ENCODE data around the gene TSC22D2.

The TSC22D2 gene

DNA sequence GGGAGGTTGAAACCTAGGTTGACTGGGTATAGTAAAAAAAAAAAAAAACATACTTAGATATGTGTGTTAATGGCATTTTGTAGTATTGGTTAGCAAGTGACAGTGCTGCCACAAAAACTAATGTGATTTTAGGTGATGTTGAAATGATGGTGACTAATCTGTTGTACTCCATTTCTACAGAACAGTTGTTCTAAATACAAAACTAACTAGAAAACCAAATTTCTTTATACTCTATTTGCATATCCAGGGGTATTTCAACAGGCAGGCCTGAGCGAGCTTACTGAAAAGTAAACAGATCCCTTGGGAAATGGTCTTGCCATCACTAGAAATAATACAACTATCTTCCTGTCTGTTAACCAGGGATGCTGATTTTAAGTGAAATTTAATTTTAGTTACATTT lies 20.5 kb downstream of the TSC22D2 start:
- H3K36me3 ChIP-seq (replicated peaks; ENCODE audit: low read depth, low read length): peaks cover 2% of the 10 kb centered on the region
- H3K27me3 ChIP-seq (ENCODE audit: low read depth, low read length): no peaks in the 10 kb centered on the region
- no peak overlapping the region for H3K9ac ChIP-seq (ENCODE audit: low read length)
- TF ChIP-seq EZH2phosphoT487 (IDR thresholded peaks at IDR 0.05; ENCODE audit: low read depth) (no peak), CTCF (IDR thresholded peaks at IDR 0.05; ENCODE audit: low read depth, low read length) (no peak)
- H3K4me1 ChIP-seq (ENCODE audit: low read length): no peaks in the 10 kb centered on the region
- H4K20me1 ChIP-seq (ENCODE audit: insufficient read depth, low read length): peaks cover 41% of the 10 kb centered on the region
- H3K9me3 ChIP-seq (ENCODE audit: insufficient read depth, low read length): no peaks in the 10 kb centered on the region
- no peak overlapping the region for H3K4me3 ChIP-seq (ENCODE audit: low read length)
- H3K27ac ChIP-seq (ENCODE audit: low read length): no peak overlapping the region
- H3K4me2 ChIP-seq (ENCODE audit: low read length): no peak overlapping the region
- H2AFZ ChIP-seq (ENCODE audit: low read depth, low read length): no peak overlapping the region
- H3K79me2 ChIP-seq (ENCODE audit: low read length): peaks cover 74% of the 10 kb centered on the region

GRCh38 chr3:150429767-150430671 lies 21.9 kb downstream of the TSC22D2 start:
- Histone ChIP-seq H3K9ac (ENCODE audit: low read length) (no peak overlapping the region), H3K27me3 (ENCODE audit: low read depth, low read length) (no peaks in the 10 kb centered on the region), H3K4me2 (ENCODE audit: low read length) (no peak overlapping the region), H3K4me1 (ENCODE audit: low read length) (no peaks in the 10 kb centered on the region), H3K27ac (ENCODE audit: low read length) (no peak overlapping the region), H3K79me2 (ENCODE audit: low read length) (peaks cover 70% of the 10 kb centered on the region), H4K20me1 (ENCODE audit: insufficient read depth, low read length) (peaks cover 37% of the 10 kb centered on the region), H3K4me3 (ENCODE audit: low read length) (no peak overlapping the region), H2AFZ (ENCODE audit: low read depth, low read length) (no peak overlapping the region), H3K9me3 (ENCODE audit: insufficient read depth, low read length) (no peaks in the 10 kb centered on the region), H3K36me3 (replicated peaks; ENCODE audit: low read depth, low read length) (no peaks in the 10 kb centered on the region)
- no peak for TF ChIP-seq CTCF (IDR thresholded peaks at IDR 0.05; ENCODE audit: low read depth, low read length)

GRCh38 chr3:150433347-150433746 lies 25.2 kb downstream of the TSC22D2 start:
- Histone ChIP-seq H3K27me3 (ENCODE audit: low read depth, low read length) (no peaks in the 10 kb centered on the region), H3K9me3 (ENCODE audit: insufficient read depth, low read length) (no peaks in the 10 kb centered on the region), H3K36me3 (replicated peaks; ENCODE audit: low read depth, low read length) (peaks cover 3% of the 10 kb centered on the region), H3K4me2 (ENCODE audit: low read length) (no peak overlapping the region), H3K9ac (ENCODE audit: low read length) (no peak overlapping the region), H3K4me1 (ENCODE audit: low read length) (no peaks in the 10 kb centered on the region), H3K4me3 (ENCODE audit: low read length) (no peak overlapping the region), H2AFZ (ENCODE audit: low read depth, low read length) (no peak overlapping the region), H3K79me2 (ENCODE audit: low read length) (peaks cover 69% of the 10 kb centered on the region), H4K20me1 (ENCODE audit: insufficient read depth, low read length) (peaks cover 28% of the 10 kb centered on the region), H3K27ac (ENCODE audit: low read length) (no peak overlapping the region)
- TF ChIP-seq EZH2phosphoT487 (IDR thresholded peaks at IDR 0.05; ENCODE audit: low read depth) (no peak), CTCF (IDR thresholded peaks at IDR 0.05; ENCODE audit: low read depth, low read length) (no peak)

DNA sequence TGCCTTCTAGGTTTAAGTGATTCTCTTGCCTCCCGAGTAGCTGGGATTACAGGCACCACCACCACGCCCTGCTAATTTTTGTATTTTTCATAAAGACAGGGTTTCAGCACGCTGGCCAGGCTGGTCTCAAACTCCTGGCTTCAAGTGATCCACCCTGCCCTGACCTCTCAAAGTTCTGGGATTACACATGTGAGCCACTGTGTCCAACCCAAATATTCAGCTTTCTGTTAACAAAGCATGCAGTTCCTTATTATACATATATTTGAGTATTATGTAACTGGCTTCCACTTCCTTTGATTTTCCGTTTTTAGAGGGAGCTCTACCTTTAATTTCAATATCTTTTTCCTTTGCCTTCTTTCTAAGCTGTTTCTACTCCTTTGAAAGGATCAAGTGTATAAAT lies 26.1 kb downstream of the TSC22D2 start:
- peaks cover 25% of the 10 kb centered on the region for H4K20me1 ChIP-seq (ENCODE audit: insufficient read depth, low read length)
- no peak overlapping the region for H3K4me2 ChIP-seq (ENCODE audit: low read length)
- no peaks in the 10 kb centered on the region for H3K9me3 ChIP-seq (ENCODE audit: insufficient read depth, low read length)
- no peaks in the 10 kb centered on the region for H3K4me1 ChIP-seq (ENCODE audit: low read length)
- no peak overlapping the region for H3K9ac ChIP-seq (ENCODE audit: low read length)
- peaks cover 60% of the 10 kb centered on the region for H3K79me2 ChIP-seq (ENCODE audit: low read length)
- H3K27ac ChIP-seq (ENCODE audit: low read length): no peak overlapping the region
- TF ChIP-seq EZH2phosphoT487 (IDR thresholded peaks at IDR 0.05; ENCODE audit: low read depth) (no peak), CTCF (IDR thresholded peaks at IDR 0.05; ENCODE audit: low read depth, low read length) (no peak)
- H3K4me3 ChIP-seq (ENCODE audit: low read length): no peak overlapping the region
- H3K27me3 ChIP-seq (ENCODE audit: low read depth, low read length): no peaks in the 10 kb centered on the region
- no peak overlapping the region for H2AFZ ChIP-seq (ENCODE audit: low read depth, low read length)
- H3K36me3 ChIP-seq (replicated peaks; ENCODE audit: low read depth, low read length): peaks cover 3% of the 10 kb centered on the region

Data from OCI-LY3 (cell line).